Ovary (tissue), 3 donors: ENCODE measurements around the gene DHX57.

Experiments used
- POLR2A ChIP-seq: fragments of 450-650 bp; IDR thresholded peaks from one replicate; pipeline ENCODE4 v1.6.1; 2017; ENCODE audit warnings: antibody characterized with exemption, mild to moderate bottlenecking, moderate library complexity
- TF ChIP-seq, protein P1 (sequence below), 3 donors: fragments of 450-650 bp in 2 of 3; fragments of 200-600 bp in 1 of 3; IDR thresholded peaks; one replicate each; pipeline versions ENCODE4 v1.5.1 to v1.8.0; 2016 to 2022; ENCODE audit warnings: antibody characterized with exemption in 3 of 3, mild to moderate bottlenecking in 1 of 3
- donor health status: DM: no; HTN: no; CAD: no.

GRCh38 chr2:38835990-38836389, 39.7 kb downstream of the DHX57 start:
- TF ChIP-seq, protein P1, sequence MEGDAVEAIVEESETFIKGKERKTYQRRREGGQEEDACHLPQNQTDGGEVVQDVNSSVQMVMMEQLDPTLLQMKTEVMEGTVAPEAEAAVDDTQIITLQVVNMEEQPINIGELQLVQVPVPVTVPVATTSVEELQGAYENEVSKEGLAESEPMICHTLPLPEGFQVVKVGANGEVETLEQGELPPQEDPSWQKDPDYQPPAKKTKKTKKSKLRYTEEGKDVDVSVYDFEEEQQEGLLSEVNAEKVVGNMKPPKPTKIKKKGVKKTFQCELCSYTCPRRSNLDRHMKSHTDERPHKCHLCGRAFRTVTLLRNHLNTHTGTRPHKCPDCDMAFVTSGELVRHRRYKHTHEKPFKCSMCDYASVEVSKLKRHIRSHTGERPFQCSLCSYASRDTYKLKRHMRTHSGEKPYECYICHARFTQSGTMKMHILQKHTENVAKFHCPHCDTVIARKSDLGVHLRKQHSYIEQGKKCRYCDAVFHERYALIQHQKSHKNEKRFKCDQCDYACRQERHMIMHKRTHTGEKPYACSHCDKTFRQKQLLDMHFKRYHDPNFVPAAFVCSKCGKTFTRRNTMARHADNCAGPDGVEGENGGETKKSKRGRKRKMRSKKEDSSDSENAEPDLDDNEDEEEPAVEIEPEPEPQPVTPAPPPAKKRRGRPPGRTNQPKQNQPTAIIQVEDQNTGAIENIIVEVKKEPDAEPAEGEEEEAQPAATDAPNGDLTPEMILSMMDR (IDR thresholded peaks at IDR 0.05), result no peak
- no peak for TF ChIP-seq POLR2A
